ENCODE data around the gene PFKFB3. TPM values are rescaled to one million over a fixed set of nuclear protein-coding genes. Genes with fewer than 3 reads are reported as not detected.

Gene PFKFB3
- total and polyA plus RNA-seq, 2 of the 13 experiments (the other 11 are each of a cell fraction or from before 2014, with no cell fraction given) = 1.2 to 13.3 TPM

GRCh38 chr10:6202684-6203330 is at the start of gene PFKFB3 (continued):
- TF ChIP-seq ARNTL (CRISPR knock-in tag; IDR thresholded peaks at IDR 0.05) (peak; percentile 90), TBX2 (CRISPR knock-in tag; IDR thresholded peaks at IDR 0.05; ENCODE audit: borderline replicate concordance) (peak; percentile 73; the same call in 1 of the 2 replicates), SMARCE1 (IDR thresholded peaks at IDR 0.05; ENCODE audit: borderline replicate concordance) (no peak), NFRKB (IDR thresholded peaks at IDR 0.05) (no peak), ZXDC (CRISPR knock-in tag; IDR thresholded peaks at IDR 0.05) (no peak; the same call in 1 of the 2 replicates), RERE (CRISPR knock-in tag; IDR thresholded peaks at IDR 0.05; ENCODE audit: low read depth) (no peak), ZSCAN20 (CRISPR knock-in tag; IDR thresholded peaks at IDR 0.05; ENCODE audit: borderline replicate concordance) (no peak; the same call in 1 of the 2 replicates), ZNF772 (CRISPR knock-in tag; IDR thresholded peaks at IDR 0.05) (peak; percentile 84; the same call in 1 of the 2 replicates), MXD4 (CRISPR knock-in tag; IDR thresholded peaks at IDR 0.05) (peak; percentile 84), ZFX (CRISPR knock-in tag; IDR thresholded peaks at IDR 0.05; ENCODE audit: low read depth) (peak; percentile 67), ZNF503 (CRISPR knock-in tag; IDR thresholded peaks at IDR 0.05) (no peak), ZNF121 (CRISPR knock-in tag; IDR thresholded peaks at IDR 0.05) (no peak), REL (CRISPR knock-in tag; conservative IDR thresholded peaks at IDR 0.05) (peak; percentile 86; the same call in 1 of the 2 replicates), ZNF224 (CRISPR knock-in tag; IDR thresholded peaks at IDR 0.05) (no peak), STAG1 (CRISPR knock-in tag; IDR thresholded peaks at IDR 0.05) (peak; percentile 79), ZFP91 (CRISPR knock-in tag; IDR thresholded peaks at IDR 0.05; ENCODE audit: borderline replicate concordance) (peak; percentile 81; the same call in 1 of the 2 replicates), ZNF616 (CRISPR knock-in tag; IDR thresholded peaks at IDR 0.05; ENCODE audit: low read depth) (peak; percentile 69), ZNF747 (CRISPR knock-in tag; IDR thresholded peaks at IDR 0.05; ENCODE audit: borderline replicate concordance) (peak; percentile 75)
